PC-3 (cell line): Measurements from ENCODE around the gene STOX2.

Experiments
- EZH2 ChIP-seq: fragments of 300-600 bp; sonication (generic); IDR thresholded peaks from one replicate; pipeline ENCODE4 v1.6.1; 2017; ENCODE audit warnings: antibody characterized with exemption, mild to moderate bottlenecking, low read length; ENCODE audit not compliant: unreplicated experiment
- EZH2phosphoT487 ChIP-seq: fragments of 300-600 bp; sonication (generic); IDR thresholded peaks from 2 replicates; pipeline ENCODE4 v1.6.1; 2018; ENCODE audit warnings: mild to moderate bottlenecking, antibody characterized with exemption, low read length, borderline replicate concordance
- TF ChIP-seq, protein P1 (sequence below): fragments of 300-600 bp; sonication (generic); conservative IDR thresholded peaks from 2 replicates; pipeline ENCODE4 v1.5.1; 2017; ENCODE audit warnings: antibody characterized with exemption, low read depth, mild to moderate bottlenecking, low read length

DNA sequence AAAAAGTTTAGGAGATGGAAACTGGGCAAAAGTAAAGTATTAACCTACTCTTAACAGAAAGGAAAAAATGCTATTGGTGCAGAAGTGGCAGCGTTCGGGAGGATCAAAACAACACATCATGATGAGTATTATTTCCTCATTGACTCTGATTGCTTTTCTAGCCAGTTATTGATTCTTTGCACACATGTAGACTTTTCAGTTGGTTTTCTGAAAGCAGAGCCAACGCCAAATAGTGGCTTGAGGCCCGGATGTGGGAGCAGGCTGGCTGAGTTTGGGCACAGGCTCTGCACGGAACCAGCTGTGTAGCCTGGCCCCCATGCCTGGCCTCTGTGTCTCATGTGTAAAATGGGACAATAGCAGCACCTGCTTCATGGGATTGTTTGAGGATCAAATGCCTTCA is 21.8 kb downstream of the STOX2 start:
- TF ChIP-seq, protein P1, sequence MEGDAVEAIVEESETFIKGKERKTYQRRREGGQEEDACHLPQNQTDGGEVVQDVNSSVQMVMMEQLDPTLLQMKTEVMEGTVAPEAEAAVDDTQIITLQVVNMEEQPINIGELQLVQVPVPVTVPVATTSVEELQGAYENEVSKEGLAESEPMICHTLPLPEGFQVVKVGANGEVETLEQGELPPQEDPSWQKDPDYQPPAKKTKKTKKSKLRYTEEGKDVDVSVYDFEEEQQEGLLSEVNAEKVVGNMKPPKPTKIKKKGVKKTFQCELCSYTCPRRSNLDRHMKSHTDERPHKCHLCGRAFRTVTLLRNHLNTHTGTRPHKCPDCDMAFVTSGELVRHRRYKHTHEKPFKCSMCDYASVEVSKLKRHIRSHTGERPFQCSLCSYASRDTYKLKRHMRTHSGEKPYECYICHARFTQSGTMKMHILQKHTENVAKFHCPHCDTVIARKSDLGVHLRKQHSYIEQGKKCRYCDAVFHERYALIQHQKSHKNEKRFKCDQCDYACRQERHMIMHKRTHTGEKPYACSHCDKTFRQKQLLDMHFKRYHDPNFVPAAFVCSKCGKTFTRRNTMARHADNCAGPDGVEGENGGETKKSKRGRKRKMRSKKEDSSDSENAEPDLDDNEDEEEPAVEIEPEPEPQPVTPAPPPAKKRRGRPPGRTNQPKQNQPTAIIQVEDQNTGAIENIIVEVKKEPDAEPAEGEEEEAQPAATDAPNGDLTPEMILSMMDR, result no peak
- TF ChIP-seq EZH2 (no peak), EZH2phosphoT487 (no peak)
